ENCODE results near the gene AKT1.

Gene AKT1

GRCh38 chr14:104805941-104806624 is 10.5 kb upstream of the AKT1 start:
- H3K27ac Mint-ChIP-seq = no peak overlapping the region

GRCh38 chr14:104805326-104805678 is 9.8 kb upstream of the AKT1 start:
- Mint-ChIP-seq H3K4me1 (peaks cover 10% of the 10 kb centered on the region), H3K27me3 (no peaks in the 10 kb centered on the region), H3K36me3 (ENCODE audit: low read depth) (no peaks in the 10 kb centered on the region), H3K4me3 (no peak overlapping the region), H3K9me3 (no peaks in the 10 kb centered on the region), H3K27ac (no peak overlapping the region)
- no peak for ATAC-seq
- DNase-seq = no peak

More at GRCh38 chr14:104805941-104806624, 10.5 kb upstream of the AKT1 start:
- no peak for DNase-seq
- no peak for ATAC-seq
- H3K36me3 Mint-ChIP-seq (ENCODE audit: low read depth) = no peaks in the 10 kb centered on the region
- no peaks in the 10 kb centered on the region for H3K9me3 Mint-ChIP-seq
- no peak overlapping the region for H3K4me3 Mint-ChIP-seq
- peaks cover 10% of the 10 kb centered on the region for H3K4me1 Mint-ChIP-seq
- no peaks in the 10 kb centered on the region for H3K27me3 Mint-ChIP-seq

GRCh38 chr14:104804481-104805325 is 9.2 kb upstream of the AKT1 start:
- Mint-ChIP-seq H3K27me3 (peaks cover 2% of the 10 kb centered on the region), H3K9me3 (no peaks in the 10 kb centered on the region), H3K36me3 (ENCODE audit: low read depth) (no peaks in the 10 kb centered on the region), H3K4me1 (peaks cover 10% of the 10 kb centered on the region), H3K27ac (no peak overlapping the region), H3K4me3 (no peak overlapping the region)
- ATAC-seq (no peak), DNase-seq (no peak)

GRCh38 chr14:104803912-104804410 is 8.4 kb upstream of the AKT1 start:
- Mint-ChIP-seq H3K27ac (no peak overlapping the region), H3K4me1 (peaks cover 10% of the 10 kb centered on the region), H3K36me3 (ENCODE audit: low read depth) (no peaks in the 10 kb centered on the region), H3K4me3 (no peak overlapping the region), H3K9me3 (no peaks in the 10 kb centered on the region), H3K27me3 (peaks cover 5% of the 10 kb centered on the region)
- ATAC-seq = no peak
- DNase-seq = no peak

- H3K36me3 Mint-ChIP-seq (ENCODE audit: low read depth) = no peaks in the 10 kb centered on the region
- H3K4me1 Mint-ChIP-seq = peaks cover 10% of the 10 kb centered on the region
- no peaks in the 10 kb centered on the region for H3K9me3 Mint-ChIP-seq
- H3K27me3 Mint-ChIP-seq = peaks cover 7% of the 10 kb centered on the region
- no peak overlapping the region for H3K27ac Mint-ChIP-seq
- ATAC-seq (no peak), DNase-seq (no peak)
- H3K4me3 Mint-ChIP-seq = no peak overlapping the region
Observed at GRCh38 chr14:104803280-104803911, 7.8 kb upstream of the AKT1 start.

GRCh38 chr14:104802394-104803184 is 7.0 kb upstream of the AKT1 start:
- Mint-ChIP-seq H3K36me3 (ENCODE audit: low read depth) (no peaks in the 10 kb centered on the region), H3K27ac (no peak overlapping the region), H3K9me3 (no peaks in the 10 kb centered on the region), H3K4me3 (peak overlapping the region; percentile 33), H3K27me3 (peaks cover 7% of the 10 kb centered on the region), H3K4me1 (peaks cover 10% of the 10 kb centered on the region)
- DNase-seq = no peak
- no peak for ATAC-seq

GRCh38 chr14:104801520-104802393 is 6.2 kb upstream of the AKT1 start:
- no peak for DNase-seq
- Mint-ChIP-seq H3K27me3 (peaks cover 7% of the 10 kb centered on the region), H3K9me3 (no peaks in the 10 kb centered on the region), H3K4me1 (peaks cover 10% of the 10 kb centered on the region), H3K36me3 (ENCODE audit: low read depth) (no peaks in the 10 kb centered on the region), H3K27ac (no peak overlapping the region), H3K4me3 (peak overlapping the region; percentile 79)
- no peak for ATAC-seq

GRCh38 chr14:104800771-104801519 is 5.4 kb upstream of the AKT1 start, which contains the start of gene ZBTB42:
ZBTB42 (plus strand) TSS chr14:104801101; CDS start chr14:104801198, 97 bp downstream.
- Mint-ChIP-seq H3K9me3 (no peaks in the 10 kb centered on the region), H3K4me1 (peaks cover 15% of the 10 kb centered on the region), H3K27me3 (peaks cover 7% of the 10 kb centered on the region), H3K4me3 (peak within 1 kb of the TSS; percentile 79), H3K27ac (peak within 1 kb of the TSS; percentile 48), H3K36me3 (ENCODE audit: low read depth) (no peaks in the 10 kb centered on the region)
- peak; percentile 39 for ATAC-seq
- DNase-seq = peak; percentile 65

GRCh38 chr14:104800015-104800770 is 4.6 kb upstream of the AKT1 start:
- peak; percentile 81 for DNase-seq
- H3K4me3 Mint-ChIP-seq = peak overlapping the region; percentile 48
- H3K4me1 Mint-ChIP-seq = peaks cover 16% of the 10 kb centered on the region
- peak; percentile 62 for ATAC-seq
- H3K36me3 Mint-ChIP-seq (ENCODE audit: low read depth) = no peaks in the 10 kb centered on the region
- H3K27ac Mint-ChIP-seq = peak overlapping the region; percentile 48
- peaks cover 7% of the 10 kb centered on the region for H3K27me3 Mint-ChIP-seq
- no peaks in the 10 kb centered on the region for H3K9me3 Mint-ChIP-seq

GRCh38 chr14:104799244-104800014 is 3.9 kb upstream of the AKT1 start:
- no peaks in the 10 kb centered on the region for H3K9me3 Mint-ChIP-seq
- H3K36me3 Mint-ChIP-seq (ENCODE audit: low read depth) = no peaks in the 10 kb centered on the region
- H3K27me3 Mint-ChIP-seq = peaks cover 7% of the 10 kb centered on the region
- DNase-seq (no peak), ATAC-seq (no peak)
- H3K4me1 Mint-ChIP-seq = peaks cover 19% of the 10 kb centered on the region
- H3K4me3 Mint-ChIP-seq = peak overlapping the region; percentile 48
- H3K27ac Mint-ChIP-seq = peak overlapping the region; percentile 48

- no peaks in the 10 kb centered on the region for H3K9me3 Mint-ChIP-seq
- H3K4me1 Mint-ChIP-seq = peaks cover 27% of the 10 kb centered on the region
- H3K4me3 Mint-ChIP-seq = peak overlapping the region; percentile 48
- peaks cover 7% of the 10 kb centered on the region for H3K27me3 Mint-ChIP-seq
- H3K27ac Mint-ChIP-seq = no peak overlapping the region
- H3K36me3 Mint-ChIP-seq (ENCODE audit: low read depth) = no peaks in the 10 kb centered on the region
- DNase-seq (no peak), ATAC-seq (no peak)
Observed at GRCh38 chr14:104798300-104799243, 3.0 kb upstream of the AKT1 start.
